Mammary microvascular endothelial cell (primary cell): ENCODE results near the gene BLVRA. TPM values are rescaled to one million over a fixed set of nuclear protein-coding genes. Genes with fewer than 3 reads are reported as not detected.

Experiments used
- total RNA-seq: library from RNA; depleted of rRNA; stranded (reverse); fragments of >200 nt; gene quantifications from 2 replicates; pipeline ENCODE4 v1.2.3, GENCODE V29; 2015

Gene BLVRA
- total RNA-seq = 58.6 and 60.5 TPM in 2 replicates

GRCh38 chr7:43758029-43758821, at the start of gene BLVRA:
Gene BLVRA, plus strand, starts transcription at chr7:43758680. Its CDS starts 12,479 bp downstream, at chr7:43771159.

GRCh38 chr7:43729214-43729923, 29.1 kb upstream of the BLVRA start, which contains the start of gene COA1:
Gene COA1, minus strand, starts transcription at chr7:43729523. Its CDS starts 80,909 bp downstream, at chr7:43648614.

Other genes with a start within 250 kb of the BLVRA start
- gene STK17A, start 175.6 kb upstream of the BLVRA start, total RNA-seq = 49.4 and 53.9 TPM in 2 replicates
- 47.3 and 55.6 TPM in 2 replicates for gene COA1, start 29.2 kb upstream of the BLVRA start, total RNA-seq
- gene MRPS24, start 110.8 kb downstream of the BLVRA start, total RNA-seq = 130 and 146 TPM in 2 replicates
- gene URGCP, start 147.9 kb downstream of the BLVRA start, total RNA-seq = 19.5 and 20.4 TPM in 2 replicates
- gene UBE2D4, start 167.8 kb downstream of the BLVRA start, total RNA-seq = 25.0 and 34.4 TPM in 2 replicates
- gene SPDYE1, start 239.2 kb downstream of the BLVRA start, total RNA-seq = not detected in 2 replicates